GM23338 (cell line): ENCODE results near the gene C14orf180. TPM values are rescaled to one million over a fixed set of nuclear protein-coding genes. Genes with fewer than 3 reads are reported as not detected.

Source experiments
- ATAC-seq: fragments of 200-7000 bp; cut with Tn5 transposase; 3 replicates; pipeline ENCODE4 v1.9.1; 2020
- DNase-seq: peaks from one replicate; pipeline ENCODE4 v3.0.0-alpha.2; 2015; ENCODE audit warnings: low spot score
- H2AFZ ChIP-seq: fragments of 200-600 bp; sonication (generic); 2 replicates; pipeline ENCODE4 v1.8.0; 2016; ENCODE audit warnings: antibody characterized with exemption, mild to moderate bottlenecking, moderate library complexity
- H3F3A ChIP-seq: fragments of 200-600 bp; sonication (generic); replicated peaks from 2 replicates; pipeline ENCODE4 v1.8.0; 2017; ENCODE audit warnings: antibody characterized with exemption, mixed run types, low read depth
- H3K27ac ChIP-seq: fragments of 200-600 bp; sonication (generic); 2 replicates; pipeline ENCODE4 v1.6.1; 2016; ENCODE audit warnings: low read depth
- H3K27me3 ChIP-seq: fragments of 200-600 bp; sonication (generic); 2 replicates; pipeline ENCODE4 v1.8.0; 2016; ENCODE audit warnings: mild to moderate bottlenecking, mixed run types, moderate library complexity; ENCODE audit not compliant: insufficient read depth
- H3K36me3 ChIP-seq: fragments of 200-600 bp; sonication (generic); 2 replicates; pipeline ENCODE4 v1.8.0; 2016; ENCODE audit warnings: mild to moderate bottlenecking; ENCODE audit not compliant: insufficient read depth
- H3K4me1 ChIP-seq: fragments of 200-600 bp; sonication (generic); 2 replicates; pipeline ENCODE4 v1.8.0; 2016; ENCODE audit warnings: mild to moderate bottlenecking, moderate library complexity; ENCODE audit not compliant: insufficient read depth
- H3K4me2 ChIP-seq: fragments of 200-600 bp; sonication (generic); 2 replicates; pipeline ENCODE4 v1.7.1; 2017; ENCODE audit warnings: mixed run types
- H3K4me3 ChIP-seq: fragments of 200-600 bp; sonication (generic); 2 replicates; pipeline ENCODE4 v1.6.1; 2016; ENCODE audit warnings: mixed run types
- H3K79me2 ChIP-seq: fragments of 200-600 bp; sonication (generic); replicated peaks from 2 replicates; pipeline ENCODE4 v1.8.0; 2017; ENCODE audit warnings: mild to moderate bottlenecking; ENCODE audit not compliant: insufficient read depth
- H3K9me2 ChIP-seq: fragments of 200-600 bp; sonication (generic); 2 replicates; pipeline ENCODE4 v1.8.0; 2017; ENCODE audit not compliant: insufficient read depth
- H4K20me1 ChIP-seq: fragments of 200-600 bp; sonication (generic); replicated peaks from 2 replicates; pipeline ENCODE4 v1.8.0; 2017; ENCODE audit warnings: mild to moderate bottlenecking; ENCODE audit not compliant: insufficient read depth
- H3K27ac Mint-ChIP-seq: 2 replicates; pipeline ENCODE4 v1.8.0; 2020; ENCODE audit warnings: inconsistent platforms, mild to moderate bottlenecking, moderate library complexity, mixed read lengths
- H3K27me3 Mint-ChIP-seq: 3 replicates; pipeline ENCODE4 v1.8.0; 2022; ENCODE audit warnings: low read depth, mild to moderate bottlenecking, moderate library complexity, mixed read lengths, inconsistent platforms; ENCODE audit not compliant: insufficient read depth, poor library complexity
- H3K36me3 Mint-ChIP-seq: 3 replicates; pipeline ENCODE4 v1.8.0; 2021; ENCODE audit warnings: low read depth, mild to moderate bottlenecking, inconsistent platforms, moderate library complexity, mixed read lengths
- H3K4me1 Mint-ChIP-seq: 3 replicates; pipeline ENCODE4 v1.8.0; 2020; ENCODE audit warnings: mild to moderate bottlenecking, inconsistent platforms, mixed read lengths
- H3K4me3 Mint-ChIP-seq: 3 replicates; pipeline ENCODE4 v1.8.0; 2021; ENCODE audit warnings: moderate library complexity, mild to moderate bottlenecking, inconsistent platforms, mixed read lengths
- H3K9me3 Mint-ChIP-seq: 3 replicates; pipeline ENCODE4 v1.8.0; 2020; ENCODE audit warnings: moderate library complexity, mild to moderate bottlenecking, inconsistent platforms, mixed read lengths
- CREB1 ChIP-seq: fragments of 250-450 bp; sonication (Bioruptor Pico); IDR thresholded peaks from 2 replicates; pipeline ENCODE4 v1.5.0; 2020; ENCODE audit warnings: low read depth, mild to moderate bottlenecking, moderate library complexity
- EZH2 ChIP-seq: fragments of 200-600 bp; sonication (generic); IDR thresholded peaks from one replicate; pipeline ENCODE4 v1.8.0; 2017; ENCODE audit warnings: antibody characterized with exemption, mild to moderate bottlenecking, low read depth; ENCODE audit not compliant: unreplicated experiment
- EZH2phosphoT487 ChIP-seq: fragments of 200-600 bp; sonication (generic); IDR thresholded peaks from one replicate; pipeline ENCODE4 v1.8.1; 2018; ENCODE audit warnings: antibody characterized with exemption; ENCODE audit not compliant: unreplicated experiment
- JUNB ChIP-seq: IDR thresholded peaks from one replicate; pipeline ENCODE4 v1.6.1; 2016; ENCODE audit warnings: antibody characterized with exemption; ENCODE audit not compliant: unreplicated experiment
- NANOG ChIP-seq: IDR thresholded peaks from 2 replicates; pipeline ENCODE4 v1.6.1; 2016; ENCODE audit warnings: antibody characterized with exemption, borderline replicate concordance
- POLR2AphosphoS5 ChIP-seq: IDR thresholded peaks from 2 replicates; pipeline ENCODE4 v1.6.1; 2016; ENCODE audit warnings: antibody characterized with exemption, low read depth
- REST ChIP-seq: IDR thresholded peaks from one replicate; pipeline ENCODE4 v1.6.1; 2018; ENCODE audit warnings: antibody characterized with exemption; ENCODE audit not compliant: unreplicated experiment
- STAT1 ChIP-seq: IDR thresholded peaks from one replicate; pipeline ENCODE4 v1.6.1; 2016; ENCODE audit warnings: antibody characterized with exemption; ENCODE audit not compliant: unreplicated experiment
- ZNF114 ChIP-seq: fragments of 250-450 bp; sonication (Bioruptor Pico); IDR thresholded peaks from 2 replicates; pipeline ENCODE4 v1.5.0; 2020; ENCODE audit warnings: mild to moderate bottlenecking, moderate library complexity
- ZNF331 ChIP-seq: fragments of 250-450 bp; sonication (Bioruptor Pico); IDR thresholded peaks from 2 replicates; pipeline ENCODE4 v1.5.0; 2020; ENCODE audit warnings: low read depth, mild to moderate bottlenecking, moderate library complexity
- ZNF462 ChIP-seq: fragments of 250-450 bp; sonication (Bioruptor Pico); IDR thresholded peaks from 2 replicates; pipeline ENCODE4 v1.5.0; 2020; ENCODE audit warnings: mild to moderate bottlenecking, moderate library complexity
- polyA plus RNA-seq: library from polyadenylated mRNA; unstranded; fragments of >200 nt; fragmentation: Nextera tagmentation; extraction: Ambion mirVana; gene quantifications from 2 replicates; pipeline ENCODE4 v1.2.1, GENCODE V29; 2016
- total RNA-seq: library from RNA; depleted of rRNA; stranded (reverse); fragments of >200 nt; shearing (Covaris generic); gene quantifications from 2 replicates; pipeline ENCODE4 v1.2.3, GENCODE V29; 2014
- TF ChIP-seq, protein P1 (sequence below), 2 experiments: fragments of 200-600 bp in 1 of 2; sonication (generic) in 1 of 2; conservative IDR thresholded peaks; 2 replicates each; pipeline versions ENCODE4 v1.5.1 to v1.6.1; 2016 to 2017; ENCODE audit warnings: antibody characterized with exemption in 2 of 2, low read depth in 2 of 2, mild to moderate bottlenecking in 2 of 2, moderate library complexity in 1 of 2
- TF ChIP-seq, protein P2 (sequence below): IDR thresholded peaks from 2 replicates; pipeline ENCODE4 v1.6.1; 2016; ENCODE audit warnings: antibody characterized with exemption

Gene C14orf180
- total and polyA plus RNA-seq, 2 experiments from 2014 or later: not detected

- Histone ChIP-seq H3K4me3 (no peak overlapping the region), H3K79me2 (no peaks in the 10 kb centered on the region), H3K27me3 (no peaks in the 10 kb centered on the region), H3K36me3 (no peaks in the 10 kb centered on the region), H3K4me2 (no peak overlapping the region), H4K20me1 (no peaks in the 10 kb centered on the region), H3K4me1 (no peaks in the 10 kb centered on the region), H3K9me2 (no peaks in the 10 kb centered on the region), H2AFZ (no peak overlapping the region), H3F3A (no peaks in the 10 kb centered on the region), H3K27ac (no peak overlapping the region)
- Mint-ChIP-seq H3K27ac (no peak overlapping the region; the same call in 1 of the 2 replicates), H3K36me3 (no peaks in the 10 kb centered on the region), H3K9me3 (no peaks in the 10 kb centered on the region), H3K4me1 (peaks cover 2% of the 10 kb centered on the region; the same call in 2 of the 3 replicates), H3K4me3 (no peak overlapping the region), H3K27me3 (peaks cover 2% of the 10 kb centered on the region)
- TF ChIP-seq POLR2AphosphoS5 (no peak), ZNF114 (CRISPR knock-in tag) (no peak), ZNF462 (CRISPR knock-in tag) (no peak), NANOG (no peak), JUNB (no peak), EZH2phosphoT487 (no peak), STAT1 (no peak), REST (no peak), ZNF331 (CRISPR knock-in tag) (no peak), CREB1 (no peak), EZH2 (no peak)
- TF ChIP-seq, protein P1, sequence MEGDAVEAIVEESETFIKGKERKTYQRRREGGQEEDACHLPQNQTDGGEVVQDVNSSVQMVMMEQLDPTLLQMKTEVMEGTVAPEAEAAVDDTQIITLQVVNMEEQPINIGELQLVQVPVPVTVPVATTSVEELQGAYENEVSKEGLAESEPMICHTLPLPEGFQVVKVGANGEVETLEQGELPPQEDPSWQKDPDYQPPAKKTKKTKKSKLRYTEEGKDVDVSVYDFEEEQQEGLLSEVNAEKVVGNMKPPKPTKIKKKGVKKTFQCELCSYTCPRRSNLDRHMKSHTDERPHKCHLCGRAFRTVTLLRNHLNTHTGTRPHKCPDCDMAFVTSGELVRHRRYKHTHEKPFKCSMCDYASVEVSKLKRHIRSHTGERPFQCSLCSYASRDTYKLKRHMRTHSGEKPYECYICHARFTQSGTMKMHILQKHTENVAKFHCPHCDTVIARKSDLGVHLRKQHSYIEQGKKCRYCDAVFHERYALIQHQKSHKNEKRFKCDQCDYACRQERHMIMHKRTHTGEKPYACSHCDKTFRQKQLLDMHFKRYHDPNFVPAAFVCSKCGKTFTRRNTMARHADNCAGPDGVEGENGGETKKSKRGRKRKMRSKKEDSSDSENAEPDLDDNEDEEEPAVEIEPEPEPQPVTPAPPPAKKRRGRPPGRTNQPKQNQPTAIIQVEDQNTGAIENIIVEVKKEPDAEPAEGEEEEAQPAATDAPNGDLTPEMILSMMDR (conservative IDR thresholded peaks at IDR 0.05; ENCODE audit: low read depth in 2 of 2): no peak
- TF ChIP-seq, protein P2, sequence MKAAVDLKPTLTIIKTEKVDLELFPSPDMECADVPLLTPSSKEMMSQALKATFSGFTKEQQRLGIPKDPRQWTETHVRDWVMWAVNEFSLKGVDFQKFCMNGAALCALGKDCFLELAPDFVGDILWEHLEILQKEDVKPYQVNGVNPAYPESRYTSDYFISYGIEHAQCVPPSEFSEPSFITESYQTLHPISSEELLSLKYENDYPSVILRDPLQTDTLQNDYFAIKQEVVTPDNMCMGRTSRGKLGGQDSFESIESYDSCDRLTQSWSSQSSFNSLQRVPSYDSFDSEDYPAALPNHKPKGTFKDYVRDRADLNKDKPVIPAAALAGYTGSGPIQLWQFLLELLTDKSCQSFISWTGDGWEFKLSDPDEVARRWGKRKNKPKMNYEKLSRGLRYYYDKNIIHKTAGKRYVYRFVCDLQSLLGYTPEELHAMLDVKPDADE: no peak
- ATAC-seq (no peak), DNase-seq (no peak)
Observed at GRCh38 chr14:104577426-104577825, 2.1 kb upstream of the C14orf180 start.
